DND-41 (cell line): ENCODE data around the gene ERVFRD-1.

Experiments used
- EZH2 ChIP-seq: IDR thresholded peaks from 3 replicates; pipeline ENCODE4 v1.6.1; 2012; ENCODE audit warnings: borderline replicate concordance, low read depth, mild to moderate bottlenecking, moderate library complexity, low read length, inconsistent platforms; ENCODE audit not compliant: severe bottlenecking
- TF ChIP-seq, protein P1 (sequence below): IDR thresholded peaks from 2 replicates; pipeline ENCODE4 v1.5.1; 2012; ENCODE audit warnings: borderline replicate concordance, low read length, moderate library complexity, mild to moderate bottlenecking; ENCODE audit not compliant: poor library complexity, severe bottlenecking; ENCODE audit errors: extremely low read depth

- TF ChIP-seq, protein P1, sequence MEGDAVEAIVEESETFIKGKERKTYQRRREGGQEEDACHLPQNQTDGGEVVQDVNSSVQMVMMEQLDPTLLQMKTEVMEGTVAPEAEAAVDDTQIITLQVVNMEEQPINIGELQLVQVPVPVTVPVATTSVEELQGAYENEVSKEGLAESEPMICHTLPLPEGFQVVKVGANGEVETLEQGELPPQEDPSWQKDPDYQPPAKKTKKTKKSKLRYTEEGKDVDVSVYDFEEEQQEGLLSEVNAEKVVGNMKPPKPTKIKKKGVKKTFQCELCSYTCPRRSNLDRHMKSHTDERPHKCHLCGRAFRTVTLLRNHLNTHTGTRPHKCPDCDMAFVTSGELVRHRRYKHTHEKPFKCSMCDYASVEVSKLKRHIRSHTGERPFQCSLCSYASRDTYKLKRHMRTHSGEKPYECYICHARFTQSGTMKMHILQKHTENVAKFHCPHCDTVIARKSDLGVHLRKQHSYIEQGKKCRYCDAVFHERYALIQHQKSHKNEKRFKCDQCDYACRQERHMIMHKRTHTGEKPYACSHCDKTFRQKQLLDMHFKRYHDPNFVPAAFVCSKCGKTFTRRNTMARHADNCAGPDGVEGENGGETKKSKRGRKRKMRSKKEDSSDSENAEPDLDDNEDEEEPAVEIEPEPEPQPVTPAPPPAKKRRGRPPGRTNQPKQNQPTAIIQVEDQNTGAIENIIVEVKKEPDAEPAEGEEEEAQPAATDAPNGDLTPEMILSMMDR: no peak
- TF ChIP-seq EZH2: no peak
Measured at GRCh38 chr6:11155589-11155988, 44.1 kb upstream of the ERVFRD-1 start.
